CD1c-positive myeloid dendritic cell (primary cell): Measurements from ENCODE around the gene TRMT1L.

Experiments
- DNase-seq: peaks from one replicate; pipeline ENCODE4 v3.0.0-alpha.2; 2016; ENCODE audit errors: extremely low spot score

The TRMT1L gene

DNA sequence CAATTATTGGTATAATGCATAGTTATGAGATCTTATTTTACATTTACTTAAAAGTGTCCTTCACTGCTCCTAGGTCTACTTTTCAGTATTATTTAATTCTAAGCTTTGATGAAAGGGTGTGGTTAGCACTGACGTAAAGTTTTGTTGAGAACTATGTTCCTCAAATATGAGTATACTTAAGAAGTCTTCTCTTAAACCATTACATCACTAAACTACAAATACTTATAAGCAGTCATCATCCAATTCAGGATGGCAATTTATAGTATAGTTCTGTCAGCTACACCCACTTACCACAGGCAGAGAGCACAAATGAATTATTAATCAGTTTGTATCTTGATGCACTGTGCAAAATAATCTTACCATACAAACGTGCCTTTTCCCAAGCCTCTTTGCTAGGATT is 27.0 kb downstream of the TRMT1L start:
- DNase-seq, result no peak

DNA sequence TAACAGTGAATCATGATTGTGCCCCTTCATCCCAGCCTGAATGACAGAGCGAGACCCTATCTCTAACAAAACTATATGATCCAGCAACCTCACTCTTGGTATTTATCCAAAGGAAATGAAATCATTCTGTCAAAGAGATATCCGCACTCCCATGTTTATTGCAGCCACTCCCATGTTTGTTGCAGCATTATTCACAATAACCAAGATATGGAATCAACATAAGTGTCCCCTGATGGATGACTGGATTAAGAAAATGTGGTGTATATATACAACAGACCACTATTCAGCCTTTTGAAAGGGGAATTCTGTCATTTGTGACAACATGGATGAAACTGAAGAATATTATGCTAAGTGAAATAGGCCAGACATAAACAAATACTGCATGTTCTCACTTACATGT is 44.4 kb downstream of the TRMT1L start:
- no peak for DNase-seq

DNA sequence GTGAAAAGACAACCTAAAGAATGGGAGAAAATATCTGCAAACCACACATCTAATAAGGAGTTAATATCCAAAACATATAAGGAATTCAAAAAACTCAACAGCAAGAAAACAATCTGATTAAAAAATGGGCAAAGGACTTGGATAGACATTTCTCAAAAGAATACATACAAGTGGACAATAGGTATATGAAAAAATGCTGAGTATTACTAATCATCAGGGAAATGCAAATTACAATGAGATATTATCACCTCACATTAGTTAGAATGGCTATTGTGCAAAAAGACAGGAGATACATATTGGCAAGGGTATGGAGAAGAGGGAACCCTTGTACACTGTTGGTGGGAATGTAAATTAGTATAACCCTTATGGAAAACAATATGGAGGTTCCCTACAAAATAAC is 44.9 kb downstream of the TRMT1L start:
- no peak for DNase-seq

DNA sequence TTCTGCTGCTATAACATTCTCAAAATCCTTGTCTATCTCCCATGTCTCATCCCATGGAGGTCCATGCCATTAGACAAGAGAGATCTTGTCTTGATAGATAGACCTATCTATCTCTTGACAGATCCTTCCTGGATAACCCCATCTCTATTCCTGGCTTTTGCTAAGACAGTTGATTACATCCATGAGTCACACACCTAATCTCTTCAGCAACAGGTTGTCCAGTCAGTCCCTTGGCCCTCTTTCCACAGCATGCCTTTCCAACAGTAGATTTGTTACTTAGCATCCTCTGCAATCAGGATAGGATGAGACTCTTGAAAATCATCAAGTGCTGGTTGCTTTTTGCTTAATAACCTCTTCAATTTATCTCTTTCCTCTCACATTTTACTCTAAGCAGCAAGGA is 46.6 kb downstream of the TRMT1L start:
- DNase-seq, result no peak

DNA sequence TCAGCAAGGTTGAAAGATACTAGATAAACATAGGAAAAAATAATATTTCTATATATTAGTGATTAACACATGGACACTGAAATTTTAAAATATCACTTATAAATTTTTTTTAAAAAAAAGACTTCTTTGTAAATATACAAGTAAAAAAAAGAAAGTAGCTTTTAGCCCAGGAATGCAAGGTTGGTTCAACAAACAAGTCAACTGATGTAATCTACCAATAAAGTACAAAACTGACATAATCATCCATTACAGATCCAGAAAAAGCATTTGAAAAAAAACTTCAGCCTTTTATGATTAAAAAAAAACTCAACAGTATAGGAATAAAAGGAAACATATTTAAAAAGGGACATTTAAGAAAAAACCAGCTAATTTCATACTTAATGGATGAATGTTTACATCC is 48.4 kb downstream of the TRMT1L start:
- DNase-seq, result no peak

DNA sequence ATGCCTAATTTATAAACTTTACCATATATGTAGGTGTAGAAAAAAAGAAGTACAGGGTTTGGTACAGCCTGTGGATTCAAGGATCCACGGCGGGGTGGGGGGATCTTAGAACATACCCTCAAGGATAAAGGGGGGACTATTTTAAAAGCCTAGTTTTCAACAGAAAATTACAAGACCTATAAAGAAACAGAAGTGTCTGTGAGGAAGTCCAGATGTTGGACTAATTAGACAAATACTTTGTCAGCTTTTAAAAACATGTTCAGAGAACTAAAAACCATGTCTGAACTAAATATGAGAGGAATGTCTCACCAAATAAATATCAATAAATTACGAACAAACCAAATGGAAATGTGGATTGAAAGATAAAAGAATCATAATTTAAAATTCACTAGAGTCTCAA is 51.6 kb downstream of the TRMT1L start:
- no peak for DNase-seq

DNA sequence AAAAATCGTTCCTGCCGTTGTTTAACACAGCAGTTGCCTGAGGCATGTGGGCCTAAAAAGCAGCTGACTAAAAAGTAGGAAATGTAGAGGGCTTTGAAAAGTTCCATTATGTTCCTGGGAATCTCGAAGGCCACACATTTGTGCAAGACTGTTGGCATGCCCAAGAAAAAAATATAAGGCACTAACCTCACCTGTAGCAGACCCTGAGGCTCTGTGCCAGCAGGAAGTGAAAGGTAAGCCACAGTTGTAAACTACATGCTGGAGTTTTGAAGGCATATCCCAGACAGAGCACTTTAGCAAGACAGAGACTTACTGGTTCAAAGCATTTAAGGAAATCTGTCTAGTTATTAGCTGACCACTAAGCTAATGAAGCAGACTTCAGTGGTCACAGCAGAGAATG is 52.7 kb downstream of the TRMT1L start:
- DNase-seq, result no peak

DNA sequence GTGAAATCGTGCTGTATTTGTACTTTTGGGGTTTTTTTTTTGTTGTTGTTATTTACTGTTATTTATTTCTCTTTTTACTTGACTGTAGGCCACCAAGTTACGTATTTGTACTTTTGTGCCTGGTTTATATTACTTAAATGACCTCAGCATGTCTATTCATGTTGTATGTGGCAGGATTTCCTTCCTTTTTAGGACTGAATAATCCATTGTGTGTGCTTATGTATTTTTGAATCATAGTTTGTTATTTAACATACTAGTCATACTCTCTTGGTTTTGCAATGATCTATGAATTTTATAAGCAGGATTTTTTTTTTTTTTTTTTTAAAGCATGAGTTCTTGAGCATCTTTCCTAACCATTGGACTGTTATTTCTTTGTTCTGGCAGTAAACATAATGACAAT is 60.2 kb downstream of the TRMT1L start:
- no peak for DNase-seq

DNA sequence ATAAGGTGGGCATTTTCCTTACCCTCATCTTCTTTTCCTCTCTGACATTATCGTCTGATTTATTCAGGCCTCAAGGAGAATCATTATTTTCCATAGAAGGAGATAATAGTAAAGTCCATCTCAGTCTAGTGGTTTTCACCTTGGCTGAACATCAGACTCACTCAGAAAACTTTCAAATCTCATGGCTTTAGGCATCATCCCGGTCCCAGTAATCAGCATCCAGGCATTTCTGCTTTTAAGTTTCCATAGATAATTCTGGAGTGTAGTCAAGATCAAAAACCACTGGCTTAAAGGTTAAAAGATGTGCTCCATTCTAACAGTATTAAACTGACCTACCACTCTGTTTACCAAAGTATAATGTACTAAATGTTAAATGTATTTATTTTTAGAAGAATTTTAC is 62.0 kb downstream of the TRMT1L start:
- no peak for DNase-seq

DNA sequence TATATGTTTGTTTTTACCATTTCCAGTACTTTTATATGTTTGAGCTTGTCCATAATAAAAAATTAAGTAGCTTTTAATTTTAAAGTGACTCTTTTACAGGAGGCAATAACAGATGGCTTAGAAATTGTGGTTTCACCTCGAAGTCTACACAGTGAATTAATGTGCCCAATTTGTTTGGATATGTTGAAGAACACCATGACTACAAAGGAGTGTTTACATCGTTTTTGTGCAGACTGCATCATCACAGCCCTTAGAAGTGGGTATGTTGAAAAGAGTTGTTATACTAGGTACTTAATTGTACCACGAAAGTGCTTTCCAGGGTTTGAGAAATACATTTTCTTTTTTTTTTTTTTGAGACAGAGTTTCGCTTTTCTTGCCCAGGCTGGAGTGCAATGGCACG is 65.3 kb downstream of the TRMT1L start:
- no peak for DNase-seq

DNA sequence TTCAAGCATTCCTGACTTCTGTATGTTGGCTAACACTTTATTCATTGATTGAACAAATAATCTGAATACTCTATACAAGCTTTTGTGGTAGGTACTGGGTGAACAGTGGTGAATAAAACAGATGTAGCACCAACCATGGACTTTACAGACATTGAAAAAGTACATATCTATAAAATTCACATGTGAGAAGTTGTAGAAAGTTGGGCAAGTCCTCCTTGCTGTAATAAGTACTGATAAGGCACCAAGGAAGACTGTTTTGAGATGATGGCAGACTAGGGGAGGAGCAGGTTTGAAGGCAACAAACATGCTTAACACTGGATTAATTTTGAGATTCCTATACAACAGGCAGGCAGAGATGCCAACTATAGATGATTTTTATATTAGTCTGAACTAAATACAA is 69.0 kb downstream of the TRMT1L start:
- DNase-seq, result no peak

DNA sequence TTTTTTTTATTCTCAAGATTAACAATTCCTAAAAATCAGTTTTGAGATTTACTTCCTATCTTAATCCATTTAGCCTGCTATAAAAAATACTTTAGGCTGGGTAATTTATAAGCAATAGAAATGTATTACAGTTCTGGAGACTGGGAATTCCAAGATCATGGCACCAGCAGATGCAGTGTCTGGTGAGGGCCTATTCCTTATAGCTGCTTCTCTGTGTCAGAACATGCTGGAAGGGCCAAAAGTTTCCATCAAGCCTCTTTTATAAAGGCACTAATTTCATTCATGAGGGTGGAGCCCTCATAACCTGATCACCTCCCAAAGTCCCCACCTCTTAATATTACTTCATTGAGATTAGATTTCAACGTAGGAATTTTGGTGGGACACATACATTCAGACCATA is 69.7 kb downstream of the TRMT1L start:
- DNase-seq, result no peak

DNA sequence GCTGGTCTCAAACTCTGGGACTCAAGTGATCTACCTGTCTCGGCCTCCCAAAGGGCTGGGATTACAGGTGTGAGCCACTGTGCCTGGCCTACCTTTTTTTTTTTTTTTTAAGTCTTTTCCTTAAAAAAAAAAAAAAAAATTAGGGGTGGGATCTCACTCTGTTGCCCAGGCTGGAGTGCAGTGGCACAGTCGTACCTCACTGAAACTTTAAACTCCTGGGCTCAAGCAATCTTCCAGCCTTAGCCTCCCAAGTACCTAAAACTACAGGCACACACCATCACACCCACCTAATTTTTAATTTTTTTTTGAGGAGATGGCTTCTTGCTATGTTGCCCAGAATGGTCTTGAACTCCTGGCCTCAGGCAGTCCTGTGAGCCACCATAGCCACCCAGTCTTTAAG is 72.9 kb downstream of the TRMT1L start:
- DNase-seq, result no peak

DNA sequence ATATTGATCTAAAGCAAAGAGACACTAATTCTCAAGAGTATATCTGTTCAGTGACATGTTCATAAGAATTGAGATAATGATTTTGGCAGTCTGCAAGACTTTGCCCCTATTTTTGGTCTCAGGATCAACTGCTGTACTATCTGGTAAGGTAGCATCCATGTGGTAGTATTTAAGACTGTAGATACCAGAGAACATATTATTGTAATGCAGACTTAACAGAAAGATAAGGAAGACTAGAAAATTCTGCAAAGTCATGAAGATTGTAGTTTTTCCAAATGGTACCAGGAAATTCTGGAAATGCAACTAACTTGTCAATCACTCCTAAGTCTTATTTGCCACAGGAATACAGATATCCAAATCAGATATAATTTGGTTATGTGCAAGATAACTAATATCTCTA is 76.3 kb downstream of the TRMT1L start:
- no peak for DNase-seq

DNA sequence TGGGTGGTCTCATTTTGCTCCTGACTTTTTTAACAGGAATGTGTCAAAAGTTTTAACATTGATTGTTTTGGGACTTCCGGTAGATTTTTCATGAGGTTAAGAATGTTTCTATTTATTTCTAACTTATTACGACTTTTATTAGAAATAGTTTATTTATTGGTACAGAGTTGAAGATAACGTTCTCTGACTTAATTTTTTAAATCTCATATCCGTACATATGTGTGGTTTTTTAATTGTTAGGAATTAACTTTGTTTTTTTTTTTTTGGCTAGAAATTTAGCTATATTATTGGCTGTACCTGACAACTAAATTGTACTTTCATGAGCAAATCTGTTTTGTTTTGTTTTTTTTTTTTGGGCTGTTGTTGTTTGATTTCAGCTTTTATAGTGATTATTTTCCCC is 79.4 kb downstream of the TRMT1L start:
- no peak for DNase-seq

DNA sequence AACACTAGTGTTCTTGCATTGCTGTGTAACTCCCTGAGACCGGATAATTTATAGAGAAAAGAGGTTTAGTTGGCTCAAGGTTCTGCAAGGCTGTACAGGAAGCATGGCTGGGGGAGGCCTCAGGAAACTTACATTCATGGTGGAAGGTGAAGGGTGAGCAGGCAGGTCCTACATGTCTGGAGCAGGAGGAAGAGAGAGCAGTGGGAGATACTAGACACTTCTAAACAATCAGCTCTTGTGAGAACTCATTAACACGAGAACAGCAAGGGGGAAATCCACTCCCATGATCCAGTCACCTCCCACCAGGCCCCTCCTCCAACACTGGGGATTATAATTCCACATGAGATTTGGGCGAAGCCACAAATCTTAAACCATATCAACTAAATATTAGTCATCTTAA is 81.3 kb downstream of the TRMT1L start:
- no peak for DNase-seq

DNA sequence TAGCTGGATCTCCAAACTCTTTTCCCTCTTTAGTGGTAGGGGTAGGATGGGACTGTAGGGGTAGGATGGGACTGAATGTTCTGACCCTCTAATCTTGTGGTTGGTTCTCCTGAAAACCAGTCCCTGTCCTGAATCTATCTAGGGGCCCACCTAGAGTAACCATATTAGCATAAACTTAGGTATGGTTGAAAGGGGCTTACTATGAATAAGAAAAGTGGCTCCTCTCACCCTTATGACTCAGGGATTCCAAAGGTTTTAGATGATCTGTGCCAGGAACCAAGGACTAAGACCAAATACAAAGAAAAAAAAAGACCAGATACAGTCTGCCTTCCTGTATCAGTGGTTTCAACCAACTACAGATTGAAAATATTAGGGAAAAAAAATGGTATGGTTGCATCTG is 82.4 kb downstream of the TRMT1L start:
- DNase-seq, result no peak

DNA sequence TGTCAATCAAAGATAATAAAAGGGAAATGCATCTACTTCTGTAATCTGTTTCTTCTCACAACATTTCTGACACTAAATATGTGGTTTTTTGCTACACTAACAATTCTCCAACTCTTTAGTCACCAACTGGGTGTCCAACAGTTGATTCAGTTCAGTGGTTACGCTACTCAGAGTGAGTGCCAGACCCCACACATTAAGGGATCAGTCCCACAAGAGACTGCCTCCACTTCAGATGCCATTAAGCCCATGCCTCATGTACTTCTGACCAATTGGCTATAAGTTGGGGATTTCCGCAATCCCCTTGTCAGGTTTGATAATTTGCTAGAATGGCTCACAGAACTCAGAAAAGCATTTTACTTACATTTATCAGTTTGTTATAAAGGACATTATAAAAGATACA is 83.0 kb downstream of the TRMT1L start:
- no peak for DNase-seq

DNA sequence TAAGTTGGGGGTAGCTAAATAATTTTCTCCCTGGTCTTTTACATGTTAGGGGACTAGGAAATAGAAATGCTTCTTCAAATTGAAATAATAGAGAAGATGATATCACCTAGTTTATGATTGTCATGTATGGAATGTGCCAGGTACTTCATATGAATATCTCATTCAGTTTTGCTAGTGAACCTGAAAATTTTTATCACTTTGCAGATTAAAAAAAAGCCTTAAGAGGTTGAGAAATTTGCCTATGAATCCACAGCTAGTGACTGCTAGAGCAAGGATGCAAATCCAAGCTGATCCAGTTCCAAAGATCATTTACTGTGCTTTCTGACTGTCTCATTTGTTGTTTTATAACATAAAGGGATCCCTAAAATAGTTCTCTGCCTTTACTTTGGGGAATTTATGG is 86.7 kb downstream of the TRMT1L start:
- DNase-seq, result no peak

DNA sequence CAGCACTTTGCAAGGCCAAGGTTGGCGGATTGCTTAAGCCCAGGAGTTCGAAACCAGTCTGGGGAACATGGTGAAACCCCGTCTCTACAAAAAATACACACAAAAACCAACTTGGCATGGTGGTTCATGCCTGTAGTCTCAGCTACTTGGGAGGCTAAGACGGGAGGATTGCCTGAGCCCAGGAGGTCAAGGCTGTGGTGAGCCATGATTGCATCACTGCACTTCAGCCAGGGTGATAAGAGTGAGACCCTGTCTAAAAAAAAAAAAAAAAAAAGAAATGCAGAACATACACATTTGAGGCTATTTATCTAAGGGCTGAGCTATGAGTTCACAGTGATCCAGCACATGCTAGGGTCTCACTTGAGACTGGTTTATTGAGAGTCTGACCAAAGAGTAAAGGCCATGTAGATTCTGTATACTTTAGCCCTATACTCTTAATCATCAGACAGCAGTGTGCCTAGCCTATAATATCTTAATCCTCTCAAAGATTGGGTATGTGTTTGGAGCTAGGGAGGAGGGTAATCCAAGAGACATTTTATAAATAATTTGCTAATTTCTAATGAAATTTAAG is 87.5 kb downstream of the TRMT1L start:
- DNase-seq, result no peak

DNA sequence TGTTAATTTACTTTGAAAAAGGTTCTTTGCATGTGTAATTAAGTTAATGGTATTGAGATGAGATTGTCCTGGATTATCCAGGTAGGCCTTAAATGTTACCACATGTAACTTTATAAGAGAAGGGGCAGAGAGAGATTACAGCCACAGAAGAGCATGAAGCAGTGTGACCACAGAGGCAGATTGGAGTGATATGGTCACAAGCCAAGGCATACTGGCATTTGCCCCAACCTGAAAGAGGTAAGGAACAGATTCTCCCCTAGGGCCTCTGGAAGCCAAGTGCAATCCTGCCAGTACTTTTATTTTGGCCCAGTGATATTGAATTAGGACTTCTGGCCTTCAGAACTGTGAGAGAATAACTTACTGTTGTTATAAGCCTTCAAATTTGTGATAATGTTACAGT is 88.4 kb downstream of the TRMT1L start:
- DNase-seq, result no peak
